Measurements from ENCODE around the gene KCNJ2.

The KCNJ2 gene

GRCh38 chr17:70168977-70169708 is at the start of gene KCNJ2:
KCNJ2 (plus strand) TSS chr17:70169532; CDS start chr17:70175040, 5,508 bp downstream.
- DNase-seq, result peak; percentile 86

- DNase-seq, result no peak
These were observed 49.8 kb upstream of the KCNJ2 start for GRCh38 chr17:70119545-70119944.

GRCh38 chr17:70119983-70120382 is 49.3 kb upstream of the KCNJ2 start:
- DNase-seq, result no peak

- DNase-seq, result no peak
These were observed 48.9 kb upstream of the KCNJ2 start for GRCh38 chr17:70120425-70120824.

- no peak for DNase-seq
These were observed 48.2 kb upstream of the KCNJ2 start for GRCh38 chr17:70121126-70121525.

GRCh38 chr17:70123193-70123592 is 46.1 kb upstream of the KCNJ2 start:
- DNase-seq, result no peak

- DNase-seq, result no peak
These were observed 44.6 kb upstream of the KCNJ2 start for GRCh38 chr17:70124723-70125122.

- no peak for DNase-seq
These were observed 42.0 kb upstream of the KCNJ2 start for GRCh38 chr17:70127221-70127873.

- no peak for DNase-seq
These were observed 40.5 kb upstream of the KCNJ2 start for GRCh38 chr17:70128727-70129238.

GRCh38 chr17:70130289-70130688 is 39.0 kb upstream of the KCNJ2 start:
- no peak for DNase-seq

- DNase-seq, result no peak
These were observed 36.8 kb upstream of the KCNJ2 start for GRCh38 chr17:70132505-70132904.

- no peak for DNase-seq
These were observed 35.3 kb upstream of the KCNJ2 start for GRCh38 chr17:70134042-70134441.

- DNase-seq, result no peak
These were observed 34.6 kb upstream of the KCNJ2 start for GRCh38 chr17:70134777-70135176.

GRCh38 chr17:70136131-70136530 is 33.2 kb upstream of the KCNJ2 start:
- no peak for DNase-seq

GRCh38 chr17:70137451-70138230 is 31.7 kb upstream of the KCNJ2 start:
- no peak for DNase-seq

GRCh38 chr17:70138291-70138865 is 31.0 kb upstream of the KCNJ2 start:
- DNase-seq, result no peak

GRCh38 chr17:70139449-70139993 is 29.8 kb upstream of the KCNJ2 start:
- DNase-seq, result no peak

- DNase-seq, result no peak
These were observed 25.0 kb upstream of the KCNJ2 start for GRCh38 chr17:70144260-70144846.

- no peak for DNase-seq
These were observed 16.1 kb upstream of the KCNJ2 start for GRCh38 chr17:70153210-70153609.

GRCh38 chr17:70157151-70157550 is 12.2 kb upstream of the KCNJ2 start:
- no peak for DNase-seq

- no peak for DNase-seq
These were observed 11.2 kb upstream of the KCNJ2 start for GRCh38 chr17:70158180-70158579.

- no peak for DNase-seq
These were observed 10.7 kb upstream of the KCNJ2 start for GRCh38 chr17:70158591-70158990.

GRCh38 chr17:70159980-70160379 is 9.4 kb upstream of the KCNJ2 start:
- DNase-seq, result no peak
